ENCODE results near the gene RASSF3. TPM values are rescaled to one million over a fixed set of nuclear protein-coding genes. Genes with fewer than 3 reads are reported as not detected.
"Not testable (repeated sequence)": the region's sequence is repeated elsewhere in the genome, so short reads cannot be mapped to it uniquely, and the experiment has no call there.

The RASSF3 gene
- polyA plus RNA-seq, 5 donors = 26.1 to 39.2 (median 31.2) TPM

DNA sequence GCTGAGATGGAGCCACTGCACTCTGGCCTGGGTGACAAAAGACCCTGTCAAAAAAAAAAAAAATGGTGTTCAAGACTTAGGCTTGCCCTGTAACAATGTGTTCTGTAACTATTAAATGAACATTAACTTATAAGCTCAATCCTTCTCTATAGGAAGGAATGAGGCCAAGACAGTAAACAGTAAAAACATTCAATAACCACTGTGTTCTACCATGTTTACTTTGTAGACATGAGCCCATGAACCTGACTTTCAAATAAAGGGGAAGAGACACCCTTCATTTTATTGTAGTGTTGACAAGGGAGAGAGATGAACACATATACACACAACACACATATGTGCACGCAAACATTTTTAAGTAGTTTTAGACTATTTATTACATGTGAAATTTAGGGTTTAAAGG lies 20.1 kb upstream of the RASSF3 start:
- DNase-seq = no peak

DNA sequence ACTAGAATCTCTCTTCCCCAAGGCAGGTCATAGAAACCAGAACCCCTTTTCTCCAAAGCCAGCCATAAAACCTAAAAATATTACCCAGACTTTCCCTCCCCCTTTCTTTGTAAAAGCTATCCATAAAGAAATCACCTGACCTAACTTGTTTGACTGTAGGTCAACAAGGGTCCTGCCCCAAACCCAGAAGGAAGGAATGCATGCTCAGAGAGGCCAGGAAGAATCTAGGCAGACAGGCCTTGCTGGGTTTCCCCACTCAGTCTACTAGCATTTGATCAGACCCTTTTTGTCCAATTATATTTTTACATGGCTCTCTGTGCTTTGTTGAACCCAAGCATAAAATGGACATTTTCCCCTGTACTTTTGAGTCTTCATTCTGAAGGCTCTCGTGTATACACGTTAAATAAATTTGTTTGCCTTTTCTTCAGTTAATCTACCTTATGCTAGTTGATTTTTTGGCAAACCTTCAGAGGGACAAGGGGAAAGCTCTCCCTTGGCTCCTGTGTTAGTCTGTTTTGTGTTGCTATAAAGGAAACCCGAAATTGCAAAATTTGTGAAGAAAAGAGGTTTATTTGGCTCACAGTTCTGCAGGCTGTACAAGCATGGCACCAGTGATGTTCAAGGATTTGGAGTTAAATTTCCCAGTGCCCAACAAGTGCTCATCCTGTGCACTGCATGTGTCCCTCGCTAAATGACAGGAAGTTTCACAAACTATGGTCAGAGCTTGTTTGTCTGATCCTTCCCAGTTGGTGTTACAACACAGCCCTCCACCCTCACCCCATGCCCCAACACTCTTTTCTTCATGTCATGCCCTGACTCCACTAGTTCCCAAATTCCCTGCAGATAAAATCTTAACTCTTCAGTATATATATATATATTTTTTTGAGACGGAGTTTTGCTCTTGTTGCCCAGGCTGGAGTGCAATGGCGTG lies 14.2 kb upstream of the RASSF3 start:
- DNase-seq = no peak

DNA sequence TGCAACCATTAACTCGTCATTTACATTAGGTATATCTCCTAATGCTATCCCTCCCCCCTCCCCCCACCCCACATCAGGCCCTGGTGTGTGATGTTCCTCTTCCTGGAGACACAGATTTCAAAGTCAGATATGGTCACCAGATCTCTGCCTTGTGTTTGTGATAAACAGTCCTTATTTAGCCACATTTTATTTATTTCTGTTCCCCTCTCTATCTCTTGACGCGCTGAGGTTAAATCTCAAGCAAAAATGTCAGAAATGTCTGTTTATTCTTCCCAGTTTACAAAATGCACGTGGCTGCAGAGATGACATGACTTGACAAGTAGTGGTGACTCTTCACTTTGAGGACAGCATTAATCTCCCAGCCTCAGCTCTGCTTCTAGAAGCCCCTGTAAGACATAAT lies 11.5 kb upstream of the RASSF3 start:
- DNase-seq = no peak

DNA sequence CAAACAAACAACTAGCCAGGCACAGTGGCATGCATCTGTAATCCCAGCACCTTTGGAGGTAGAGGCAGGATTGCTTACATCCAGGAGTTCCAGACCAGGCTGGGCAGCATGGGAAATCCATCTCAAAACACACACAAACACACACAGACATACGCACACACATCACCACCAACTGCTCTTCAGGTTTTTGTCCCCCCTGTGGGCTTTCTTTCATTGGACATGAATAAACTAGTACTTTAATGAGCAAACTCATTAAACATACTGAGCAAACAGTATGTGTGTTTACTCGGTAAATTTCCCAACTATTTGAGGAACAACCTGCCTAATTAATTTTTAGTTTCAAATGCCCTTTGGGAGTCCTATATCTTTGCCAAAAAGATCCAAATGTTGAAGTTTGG lies 10.1 kb upstream of the RASSF3 start:
- DNase-seq = no peak

DNA sequence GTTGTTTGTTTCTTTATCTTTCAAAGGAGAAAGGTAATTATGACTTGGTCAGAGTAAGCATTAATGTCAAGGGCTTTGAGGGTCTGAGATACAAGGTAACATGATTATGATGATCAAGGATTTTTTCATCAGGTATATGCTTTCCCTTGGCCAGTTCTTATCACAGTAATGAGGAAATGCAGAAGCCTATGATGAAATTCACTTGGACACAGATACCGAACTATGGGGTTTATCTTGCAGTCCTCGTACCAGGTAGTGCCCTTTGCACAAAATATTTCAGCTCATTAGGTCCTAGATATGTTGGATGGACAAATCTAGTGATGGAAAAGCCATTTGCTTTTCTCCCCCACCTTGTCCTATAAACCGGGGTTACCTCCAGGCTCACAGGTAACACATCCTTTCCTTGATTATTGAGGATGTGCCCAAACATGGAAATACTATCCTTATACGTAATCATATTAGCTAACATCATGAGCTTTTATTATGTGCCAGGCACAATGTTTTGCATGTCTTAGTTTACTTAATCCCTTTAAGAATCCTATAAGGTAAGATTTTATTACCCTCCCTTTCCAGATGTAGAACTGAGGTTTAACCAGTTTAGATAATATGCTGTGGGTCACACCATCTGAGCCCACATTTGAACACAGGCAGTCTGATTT lies 7.0 kb upstream of the RASSF3 start:
- DNase-seq = no peak

DNA sequence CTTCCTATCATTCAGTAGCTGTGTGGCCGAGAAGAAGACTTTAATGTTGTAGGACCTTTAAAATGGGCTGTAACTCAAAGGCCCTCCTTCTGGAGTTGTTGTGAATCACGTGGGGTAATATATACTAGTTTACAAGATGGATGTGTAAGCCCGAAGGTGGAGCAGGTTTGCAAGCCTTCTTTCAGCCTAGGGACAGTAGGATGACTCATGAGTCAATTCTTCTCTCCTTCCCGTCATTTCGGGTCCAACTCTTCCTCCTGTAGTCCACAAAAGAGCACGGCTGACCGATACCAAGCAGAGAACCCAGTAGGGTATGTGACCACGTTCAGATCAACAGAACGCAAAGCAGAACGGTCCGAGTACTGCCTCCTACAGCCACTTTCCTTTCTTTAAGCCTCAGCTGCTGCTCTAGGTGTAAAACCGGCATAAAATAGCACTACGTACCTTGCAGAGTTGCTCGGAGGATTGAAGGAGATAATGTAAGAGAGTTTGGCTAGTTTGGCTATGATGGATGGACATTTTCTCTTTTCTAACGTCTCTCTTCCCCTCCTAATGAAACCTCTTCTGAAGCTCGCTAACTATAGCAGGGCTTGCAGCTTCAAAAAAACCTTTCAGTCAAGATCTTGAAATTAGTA lies 1.3 kb upstream of the RASSF3 start:
- no peak for DNase-seq

DNA sequence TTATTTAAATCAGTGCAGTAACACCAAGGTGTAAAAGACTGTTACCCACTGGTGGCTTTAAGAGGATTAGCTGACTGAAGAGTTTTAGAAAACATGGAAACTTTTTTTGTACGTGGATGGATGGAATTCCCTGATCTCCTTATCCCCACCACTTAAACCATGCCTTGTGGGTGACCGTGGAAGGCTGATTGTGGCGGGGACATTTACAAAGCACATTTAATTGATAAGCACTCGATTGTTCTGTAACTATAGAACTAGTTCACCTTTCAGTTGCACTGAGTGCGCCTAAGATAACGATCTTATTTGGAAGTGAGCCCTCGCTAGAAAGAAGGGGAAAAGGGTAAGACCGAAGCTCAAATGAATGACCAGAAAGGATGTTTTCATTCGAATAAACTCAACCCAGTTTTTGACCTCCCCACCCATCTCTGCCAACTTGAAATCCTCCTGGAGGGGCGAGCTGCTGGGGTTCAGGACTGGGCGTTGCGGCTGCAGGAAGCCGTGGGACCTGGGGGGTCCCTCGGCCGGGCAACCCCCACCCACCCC lies 688 bp upstream of the RASSF3 start:
- no peak for DNase-seq

DNA sequence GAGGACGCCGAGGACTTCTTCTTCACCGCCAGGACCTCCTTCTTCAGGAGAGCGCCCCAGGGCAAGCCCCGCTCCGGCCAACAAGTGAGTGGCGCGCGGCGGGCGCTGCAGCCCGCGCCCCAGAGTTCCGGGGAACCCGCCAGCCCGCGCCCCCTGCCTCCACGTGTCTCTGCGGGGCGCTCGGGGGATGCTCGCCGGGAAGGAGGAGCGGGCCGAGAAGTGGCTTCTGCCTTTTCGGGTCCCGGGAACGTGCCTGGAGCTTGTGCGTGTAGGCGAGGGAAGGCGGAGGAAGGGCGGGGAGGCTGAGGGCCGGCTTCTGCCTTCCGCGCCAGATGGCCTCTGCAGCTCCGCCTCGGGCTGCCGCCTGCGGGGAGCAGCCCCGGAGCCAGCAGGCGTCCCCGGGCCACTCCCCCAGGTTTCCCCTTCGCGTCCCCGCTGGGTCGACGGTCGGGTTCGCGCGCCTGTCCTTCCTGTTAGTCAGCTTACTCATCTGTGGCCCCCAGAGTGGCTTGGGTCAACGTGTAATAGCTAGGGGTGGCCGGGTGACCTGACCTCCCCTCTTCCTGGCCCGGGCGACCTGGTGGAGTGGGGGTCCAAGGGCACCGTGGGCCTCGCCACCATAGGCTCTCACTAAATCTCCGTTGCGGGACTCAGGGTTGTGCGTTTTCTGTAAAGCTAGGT lies 505 bp downstream of the RASSF3 start:
- peak in 1 of 2 donors; percentile 38 for DNase-seq

DNA sequence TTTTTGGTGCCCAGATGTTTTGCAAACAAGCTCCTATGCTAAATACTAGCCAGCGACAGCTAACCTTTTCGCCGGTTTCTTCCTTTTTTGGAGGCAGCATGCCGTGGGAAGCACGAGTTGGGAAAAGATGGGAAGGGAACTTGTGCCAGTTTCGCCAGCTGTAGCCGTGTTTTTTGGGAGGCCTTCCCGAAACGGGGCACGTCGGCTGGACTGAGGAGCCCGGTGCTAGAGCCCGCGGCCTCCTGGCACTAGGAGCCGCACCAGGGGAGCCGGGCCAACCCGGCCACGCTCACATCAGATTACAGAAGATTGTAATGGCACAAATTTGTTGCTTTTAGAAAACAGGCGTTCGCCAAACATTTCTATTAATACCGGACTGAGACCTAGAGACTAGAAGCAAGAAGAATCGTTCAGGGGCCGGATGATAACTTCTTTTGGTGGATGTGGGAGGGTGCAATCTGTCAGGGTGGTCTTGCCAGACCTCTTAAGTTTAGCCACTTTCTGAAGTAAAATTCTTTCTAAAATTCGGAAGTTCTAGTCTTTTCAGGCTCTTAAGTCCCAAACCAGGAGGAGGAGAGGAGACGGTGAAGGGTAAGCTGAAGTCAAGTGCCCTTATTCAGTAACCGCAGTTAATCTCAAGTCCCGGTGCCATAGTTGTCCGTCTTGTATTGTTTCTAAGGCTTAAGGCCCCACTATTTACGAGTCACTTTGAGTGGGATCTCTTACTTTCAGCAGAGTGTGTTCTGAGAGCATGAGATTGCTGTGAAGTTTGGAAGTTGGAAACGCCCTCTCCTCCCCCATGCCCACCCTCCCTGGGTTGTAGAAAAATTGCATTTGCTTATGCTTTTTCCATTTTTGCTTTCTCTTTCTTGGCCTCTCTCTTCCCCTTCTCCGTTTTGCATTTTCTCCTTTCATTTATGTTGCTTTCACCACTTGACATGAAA lies 1.3 kb downstream of the RASSF3 start:
- no peak for DNase-seq

DNA sequence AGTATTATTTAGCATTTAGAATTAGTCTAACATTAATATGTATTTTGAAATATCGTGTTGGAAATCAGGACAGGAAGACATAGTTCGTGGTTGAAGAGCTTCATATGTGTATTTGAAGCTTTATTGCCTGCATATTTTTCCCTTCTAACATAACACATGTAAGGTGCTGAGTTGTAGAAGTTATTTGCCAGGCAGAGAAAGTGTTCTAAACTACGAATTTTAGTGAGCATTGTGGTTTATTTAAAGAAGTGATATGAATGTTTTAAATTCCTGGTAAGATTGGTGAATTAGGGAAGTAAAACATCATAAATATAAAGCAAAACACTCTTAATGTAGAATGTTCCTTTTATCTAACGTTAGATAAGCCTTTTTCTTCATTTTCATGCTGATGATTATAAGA lies 2.5 kb downstream of the RASSF3 start:
- no peak for DNase-seq

DNA sequence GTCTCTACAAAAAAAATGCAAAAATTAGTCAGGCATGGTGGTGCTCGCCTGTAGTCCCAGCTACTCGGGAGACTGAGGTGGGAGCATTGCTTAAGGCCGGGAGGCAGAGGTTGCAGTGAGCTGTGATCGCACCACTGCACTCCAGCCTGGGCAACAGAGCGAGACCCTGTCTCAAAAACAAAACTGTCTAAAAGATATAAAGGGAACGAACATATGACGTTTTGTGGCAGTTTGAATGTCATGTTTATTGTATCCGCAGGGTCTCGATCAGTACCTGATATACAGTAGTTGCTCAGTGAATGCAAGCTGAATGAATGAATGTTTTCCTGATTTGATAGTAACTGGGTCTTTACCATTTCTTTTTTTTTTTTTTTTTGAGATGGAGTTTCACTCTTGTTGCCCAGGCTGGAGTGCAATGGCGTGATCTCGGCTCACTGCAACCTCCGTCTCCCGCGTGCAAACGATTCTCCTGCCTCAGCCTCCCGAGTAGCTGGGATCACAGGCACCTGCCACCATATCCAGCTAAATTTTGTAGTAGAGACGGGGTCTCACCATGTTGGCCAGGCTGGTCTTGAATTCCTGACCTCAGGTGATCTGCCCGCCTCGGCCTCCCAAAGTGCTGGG lies 3.6 kb downstream of the RASSF3 start:
- DNase-seq = not testable (repeated sequence)

DNA sequence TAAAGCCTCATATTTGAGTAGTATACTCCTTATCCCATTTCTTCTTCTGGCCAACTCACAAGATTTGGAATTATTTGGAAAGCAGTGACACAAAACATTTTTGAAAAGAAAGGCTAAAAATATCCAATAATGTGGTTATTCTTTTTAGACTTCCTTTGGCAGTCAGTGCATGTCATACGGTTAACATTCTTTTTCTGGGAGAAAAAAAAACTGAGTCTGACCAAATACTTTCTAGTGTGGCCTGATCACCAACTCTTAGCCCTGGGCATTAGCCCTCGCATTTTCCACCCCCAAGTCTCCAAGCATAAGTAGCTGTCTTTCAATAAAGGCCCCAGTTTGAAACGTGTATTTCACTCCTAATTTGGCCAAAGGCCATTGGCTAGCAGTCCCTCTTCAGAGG lies 5.9 kb downstream of the RASSF3 start:
- no peak for DNase-seq

DNA sequence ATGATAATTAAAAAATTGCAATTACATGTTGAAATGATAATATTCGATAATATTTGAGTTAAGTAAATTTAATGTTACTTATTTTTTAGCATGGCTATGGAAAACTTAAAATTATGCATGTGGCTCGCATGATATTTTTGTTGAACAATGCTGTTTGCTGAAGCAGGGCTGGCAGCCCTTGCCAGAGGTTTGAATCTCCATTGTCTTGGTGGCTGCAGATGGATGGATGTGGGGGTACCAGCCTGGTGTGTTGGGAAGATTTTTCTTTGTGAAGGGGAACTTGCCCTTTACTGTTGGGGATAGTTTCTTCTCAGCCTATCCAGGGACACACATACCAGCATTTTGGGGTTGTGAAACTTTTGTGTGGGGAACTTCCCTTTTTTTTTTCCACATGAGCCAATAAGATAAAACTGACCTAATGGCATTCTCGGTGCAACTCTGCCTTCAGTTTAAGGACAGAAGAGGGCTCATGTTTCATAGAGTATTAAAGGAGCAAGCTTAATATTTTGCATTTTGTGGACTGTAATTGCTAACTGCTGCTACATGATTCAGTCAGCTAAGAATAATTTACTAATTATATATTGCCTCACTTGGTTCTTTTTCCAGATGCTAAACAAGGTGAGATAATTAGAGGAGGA lies 8.8 kb downstream of the RASSF3 start:
- DNase-seq = no peak

DNA sequence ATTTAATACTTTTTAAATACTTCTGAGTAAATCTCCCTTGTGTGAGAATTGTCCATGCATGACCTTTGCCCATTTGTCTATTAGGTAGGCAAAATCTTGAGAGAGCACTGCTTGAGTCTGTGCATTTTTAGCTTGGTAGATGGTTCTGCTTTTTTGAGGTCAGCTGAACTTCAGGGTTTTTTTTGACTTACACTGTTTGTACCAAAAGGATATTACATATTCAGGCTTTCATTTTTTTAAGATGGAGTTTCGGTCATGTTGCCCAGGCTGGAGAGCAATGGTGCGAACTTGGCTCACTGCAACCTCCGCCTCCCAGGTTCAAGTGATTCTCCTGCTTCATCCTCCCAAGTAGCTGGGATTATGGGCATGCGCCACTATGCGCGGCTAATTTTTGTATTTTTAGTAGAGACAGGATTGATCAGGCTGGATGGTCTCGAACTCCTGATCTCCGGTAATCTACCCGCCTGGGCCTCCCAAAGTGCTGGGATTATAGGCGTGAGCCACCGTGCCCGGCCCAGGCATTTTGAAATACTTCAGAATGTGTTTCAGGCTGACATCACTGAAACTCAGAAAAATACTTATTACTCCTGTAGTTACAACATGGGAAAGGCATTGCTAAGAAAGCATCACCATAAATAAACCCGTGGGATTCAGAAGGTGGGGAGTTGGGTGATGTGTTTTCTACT lies 11.1 kb downstream of the RASSF3 start:
- no peak for DNase-seq

DNA sequence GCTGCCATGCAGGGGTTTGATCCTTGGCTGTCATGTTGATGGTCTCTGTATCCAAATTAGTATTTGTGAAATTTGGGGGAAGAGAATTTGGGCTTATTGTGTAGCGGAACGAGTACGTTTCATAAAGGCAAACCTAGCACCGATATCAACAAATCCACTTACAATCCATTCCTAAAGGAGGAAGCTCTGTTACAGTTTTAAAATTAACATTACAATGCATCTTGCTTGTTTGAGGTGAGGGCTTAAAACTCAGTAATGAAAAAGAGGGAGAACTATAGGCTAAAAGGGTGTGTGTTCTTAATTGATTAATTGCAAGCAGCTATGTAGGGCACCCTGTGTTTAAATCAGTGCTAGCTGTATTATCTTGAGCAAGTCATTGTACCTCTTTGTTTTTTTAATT lies 13.7 kb downstream of the RASSF3 start:
- DNase-seq = no peak

DNA sequence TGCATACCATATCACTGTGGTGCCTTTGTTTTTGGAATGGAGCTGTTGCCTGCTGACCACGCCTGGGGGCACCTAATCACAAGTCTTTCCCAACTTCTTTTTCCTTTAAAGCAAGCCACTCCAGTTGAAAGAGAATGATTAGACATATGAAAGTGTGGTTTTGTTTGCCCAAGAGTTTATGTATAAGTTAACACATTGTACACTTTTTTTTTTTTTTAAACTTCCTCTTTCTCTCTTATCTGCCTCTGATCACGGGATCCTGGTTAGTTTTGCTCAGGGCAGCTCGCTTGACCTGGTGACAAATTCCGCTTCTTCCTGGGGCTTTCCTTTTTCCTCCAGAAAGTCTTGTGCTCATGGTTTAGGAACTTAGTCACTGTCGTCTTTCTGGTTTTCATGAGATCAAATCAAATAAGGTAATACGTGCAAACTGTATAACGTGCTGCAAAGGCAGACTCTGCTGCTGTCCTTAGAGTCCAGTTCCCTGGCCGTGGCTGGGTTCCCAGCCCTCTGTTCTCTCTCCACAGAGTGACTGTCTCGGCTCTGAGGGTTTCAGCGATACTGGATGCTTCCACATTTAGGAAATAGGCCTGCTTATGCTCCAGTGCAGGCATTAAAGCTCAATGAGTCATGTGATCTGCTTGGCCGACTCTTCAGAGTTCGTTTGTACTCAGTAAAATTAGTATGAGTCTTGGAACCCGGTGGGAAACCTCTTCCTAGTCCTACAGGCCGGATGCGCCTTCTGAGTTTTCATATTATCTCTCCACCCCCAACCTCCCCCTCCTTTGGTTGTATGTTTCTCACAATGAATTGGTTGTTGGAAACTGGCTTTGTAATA lies 15.2 kb downstream of the RASSF3 start:
- peak; percentile 68 to 72 for DNase-seq

DNA sequence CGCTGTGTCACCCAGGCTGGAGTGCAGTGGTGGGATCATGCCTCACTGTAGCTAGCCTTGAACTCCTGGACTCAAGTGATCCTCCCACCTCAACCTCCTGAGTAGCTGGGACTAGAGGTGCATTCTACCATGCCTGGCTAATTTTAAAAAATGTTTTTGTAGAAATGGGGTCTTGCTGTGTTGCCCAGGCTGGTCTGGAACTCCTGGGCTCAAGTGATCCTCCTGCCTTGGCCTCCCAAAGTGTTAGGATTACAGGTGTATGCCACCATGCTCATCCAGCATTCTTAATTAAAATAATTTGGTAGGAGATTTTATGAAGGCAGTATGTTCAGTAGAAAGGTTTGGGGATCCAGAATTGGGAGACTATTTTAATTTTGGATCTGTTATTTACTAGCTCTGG lies 16.3 kb downstream of the RASSF3 start:
- not testable (repeated sequence) for DNase-seq

DNA sequence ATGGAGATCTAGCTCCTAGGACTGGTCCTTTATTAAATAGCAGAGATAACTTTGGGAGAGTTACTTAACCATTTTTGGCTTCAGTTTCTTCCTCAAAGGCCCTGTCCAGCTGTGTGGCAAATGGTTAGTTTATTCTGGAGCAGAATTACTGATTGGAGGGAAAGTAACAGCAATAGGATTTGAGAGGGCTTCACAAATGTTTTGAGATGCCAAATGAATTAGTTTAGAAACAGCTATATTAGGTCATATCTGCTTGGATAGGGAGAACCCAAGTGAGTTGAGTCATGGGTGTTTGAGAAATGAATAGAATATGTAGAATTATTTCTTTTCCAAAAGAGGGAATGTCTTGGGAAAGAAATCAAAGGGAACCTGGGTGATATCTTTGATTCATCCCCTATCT lies 17.5 kb downstream of the RASSF3 start:
- DNase-seq = no peak

All from right lung (tissue), 5 donors.